Liver (tissue), 3 donors: ENCODE data around the gene ZNF792.

ENCODE experiments used
- EGR1 ChIP-seq, 2 donors: IDR thresholded peaks; 2 replicates each; pipeline ENCODE4 v1.6.1; 2016 to 2018; ENCODE audit warnings: antibody characterized with exemption in 2 of 2, low read depth in 2 of 2
- GABPA ChIP-seq, 2 donors: IDR thresholded peaks in 1 of 2; conservative IDR thresholded peaks in 1 of 2; 2 replicates each; pipeline ENCODE4 v1.6.1; 2016; ENCODE audit warnings: antibody characterized with exemption in 2 of 2, mild to moderate bottlenecking in 1 of 2, moderate library complexity in 1 of 2
- RAD21 ChIP-seq, 2 donors: IDR thresholded peaks; 2 replicates each; pipeline ENCODE4 v1.6.1; 2016; ENCODE audit warnings: antibody characterized with exemption in 2 of 2, mild to moderate bottlenecking in 2 of 2
- TF ChIP-seq, protein P1 (sequence below): fragments of 150-350 bp; IDR thresholded peaks from 2 replicates; pipeline ENCODE4 v1.5.1; 2017; ENCODE audit warnings: improper control_type of control experiment, low read depth, low read length; ENCODE audit not compliant: missing input control
- TF ChIP-seq, protein P2 (sequence below): IDR thresholded peaks from 2 replicates; pipeline ENCODE4 v1.6.1; 2016; ENCODE audit warnings: antibody characterized with exemption
- TF ChIP-seq, protein P3 (sequence below): IDR thresholded peaks from 2 replicates; pipeline ENCODE4 v1.6.1; 2016; ENCODE audit warnings: antibody characterized with exemption
- donor health status: healthy.
- donor health status: healthy.

- TF ChIP-seq, protein P1, sequence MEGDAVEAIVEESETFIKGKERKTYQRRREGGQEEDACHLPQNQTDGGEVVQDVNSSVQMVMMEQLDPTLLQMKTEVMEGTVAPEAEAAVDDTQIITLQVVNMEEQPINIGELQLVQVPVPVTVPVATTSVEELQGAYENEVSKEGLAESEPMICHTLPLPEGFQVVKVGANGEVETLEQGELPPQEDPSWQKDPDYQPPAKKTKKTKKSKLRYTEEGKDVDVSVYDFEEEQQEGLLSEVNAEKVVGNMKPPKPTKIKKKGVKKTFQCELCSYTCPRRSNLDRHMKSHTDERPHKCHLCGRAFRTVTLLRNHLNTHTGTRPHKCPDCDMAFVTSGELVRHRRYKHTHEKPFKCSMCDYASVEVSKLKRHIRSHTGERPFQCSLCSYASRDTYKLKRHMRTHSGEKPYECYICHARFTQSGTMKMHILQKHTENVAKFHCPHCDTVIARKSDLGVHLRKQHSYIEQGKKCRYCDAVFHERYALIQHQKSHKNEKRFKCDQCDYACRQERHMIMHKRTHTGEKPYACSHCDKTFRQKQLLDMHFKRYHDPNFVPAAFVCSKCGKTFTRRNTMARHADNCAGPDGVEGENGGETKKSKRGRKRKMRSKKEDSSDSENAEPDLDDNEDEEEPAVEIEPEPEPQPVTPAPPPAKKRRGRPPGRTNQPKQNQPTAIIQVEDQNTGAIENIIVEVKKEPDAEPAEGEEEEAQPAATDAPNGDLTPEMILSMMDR: no peak
- TF ChIP-seq, protein P2, sequence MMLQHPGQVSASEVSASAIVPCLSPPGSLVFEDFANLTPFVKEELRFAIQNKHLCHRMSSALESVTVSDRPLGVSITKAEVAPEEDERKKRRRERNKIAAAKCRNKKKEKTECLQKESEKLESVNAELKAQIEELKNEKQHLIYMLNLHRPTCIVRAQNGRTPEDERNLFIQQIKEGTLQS: no peak
- TF ChIP-seq, protein P3, sequence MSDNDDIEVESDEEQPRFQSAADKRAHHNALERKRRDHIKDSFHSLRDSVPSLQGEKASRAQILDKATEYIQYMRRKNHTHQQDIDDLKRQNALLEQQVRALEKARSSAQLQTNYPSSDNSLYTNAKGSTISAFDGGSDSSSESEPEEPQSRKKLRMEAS: no peak
- TF ChIP-seq GABPA (IDR thresholded peaks at IDR 0.05 in 1 of 2, conservative IDR thresholded peaks at IDR 0.05 in 1 of 2): no peak
- TF ChIP-seq EGR1 (IDR thresholded peaks at IDR 0.05; ENCODE audit: low read depth in 2 of 2): no peak
- no peak for TF ChIP-seq RAD21 (IDR thresholded peaks at IDR 0.05)
Observed at GRCh38 chr19:34964598-34964997, 569 bp upstream of the ZNF792 start.
